Left cardiac atrium (tissue), 4 donors: Measurements from ENCODE around the gene CD151. TPM values are rescaled to one million over a fixed set of nuclear protein-coding genes. Genes with fewer than 3 reads are reported as not detected.

ENCODE experiments used
- ATAC-seq, 2 donors: fragments of 200-7000 bp; cut with Tn5 transposase; one replicate each; pipeline ENCODE4 v1.9.1; 2020; ENCODE audit warnings: mild to moderate bottlenecking in 2 of 2, moderate library complexity in 2 of 2
- DNase-seq: peaks from one replicate; pipeline ENCODE4 v3.0.0-alpha.2; 2020
- intact Hi-C, 2 donors: fragments of 100-400 bp; cut with DNase I; formaldehyde crosslinking; loops; one replicate each; pipeline versions ENCODE4 v1.14.1 to v1.15.1; 2022 to 2023
- total RNA-seq, 2 donors: library from RNA; stranded (reverse); fragmentation: NEBNext Ultra II Directional; extraction: Animal tissue kit (Norgen Biotek cat#: 25700); gene quantifications; one replicate each; pipeline ENCODE4 v1.2.1, GENCODE V29; 2021
- donor health status: DM: no; HTN: yes; CAD: no.
- donor health status: DM: no; HTN: yes; CAD: no; lungs with severe emphysema.
- donor health status: DM: yes; HTN: yes; CAD: no.
- donor health status: Dilated cardiomyopathy.

The CD151 gene
- total RNA-seq, 2 donors from 2014 or later, result 382 to 489 TPM

DNA sequence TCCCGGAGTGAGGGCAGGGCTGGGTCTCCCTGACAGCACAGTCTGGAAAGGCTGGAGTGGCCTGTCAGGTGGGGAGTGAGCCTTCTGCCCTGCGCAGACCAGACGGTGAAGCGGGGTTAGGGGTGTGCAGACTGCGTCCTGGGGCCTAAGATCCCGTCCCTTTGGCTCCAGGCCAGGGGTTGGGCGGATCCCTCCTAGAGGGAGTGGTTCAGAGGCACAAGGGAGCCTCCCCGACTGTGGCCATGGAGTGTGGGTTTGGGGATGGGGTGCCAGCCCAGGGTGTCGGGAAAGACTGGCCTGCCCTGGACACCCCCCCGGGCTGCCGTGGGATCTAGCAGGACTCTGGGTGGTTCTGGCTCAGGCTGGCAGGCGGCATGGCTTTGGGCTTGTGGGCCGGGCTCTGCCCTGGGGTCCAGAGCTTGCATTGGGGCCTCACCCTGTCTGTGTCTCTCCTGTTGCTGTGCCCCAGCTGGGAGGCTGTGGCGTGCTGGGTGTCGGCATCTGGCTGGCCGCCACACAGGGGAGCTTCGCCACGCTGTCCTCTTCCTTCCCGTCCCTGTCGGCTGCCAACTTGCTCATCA lies 29.4 kb downstream of the CD151 start:
- peak; percentile 2 to 8 for ATAC-seq
- peak; percentile 65 for DNase-seq
- intact Hi-C loops, result no loop called here

DNA sequence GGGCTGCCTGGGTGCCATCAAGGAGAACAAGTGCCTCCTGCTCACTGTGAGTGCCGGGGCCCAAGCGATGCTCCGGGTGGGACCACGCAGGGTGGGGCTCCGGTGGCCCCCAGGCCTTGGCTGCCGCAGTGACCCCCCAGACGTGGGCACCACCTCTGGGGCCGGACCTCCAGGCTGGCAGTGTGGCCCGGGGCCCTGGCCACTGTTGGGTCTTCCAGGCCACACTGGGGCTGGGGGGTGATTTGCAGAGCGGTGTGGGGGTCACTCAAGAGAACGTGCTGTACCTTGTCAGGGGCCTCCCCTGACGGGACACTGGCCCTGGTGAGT lies 29.9 kb downstream of the CD151 start:
- intact Hi-C loops, result no loop called here
- no peak for ATAC-seq
- DNase-seq, result no peak

DNA sequence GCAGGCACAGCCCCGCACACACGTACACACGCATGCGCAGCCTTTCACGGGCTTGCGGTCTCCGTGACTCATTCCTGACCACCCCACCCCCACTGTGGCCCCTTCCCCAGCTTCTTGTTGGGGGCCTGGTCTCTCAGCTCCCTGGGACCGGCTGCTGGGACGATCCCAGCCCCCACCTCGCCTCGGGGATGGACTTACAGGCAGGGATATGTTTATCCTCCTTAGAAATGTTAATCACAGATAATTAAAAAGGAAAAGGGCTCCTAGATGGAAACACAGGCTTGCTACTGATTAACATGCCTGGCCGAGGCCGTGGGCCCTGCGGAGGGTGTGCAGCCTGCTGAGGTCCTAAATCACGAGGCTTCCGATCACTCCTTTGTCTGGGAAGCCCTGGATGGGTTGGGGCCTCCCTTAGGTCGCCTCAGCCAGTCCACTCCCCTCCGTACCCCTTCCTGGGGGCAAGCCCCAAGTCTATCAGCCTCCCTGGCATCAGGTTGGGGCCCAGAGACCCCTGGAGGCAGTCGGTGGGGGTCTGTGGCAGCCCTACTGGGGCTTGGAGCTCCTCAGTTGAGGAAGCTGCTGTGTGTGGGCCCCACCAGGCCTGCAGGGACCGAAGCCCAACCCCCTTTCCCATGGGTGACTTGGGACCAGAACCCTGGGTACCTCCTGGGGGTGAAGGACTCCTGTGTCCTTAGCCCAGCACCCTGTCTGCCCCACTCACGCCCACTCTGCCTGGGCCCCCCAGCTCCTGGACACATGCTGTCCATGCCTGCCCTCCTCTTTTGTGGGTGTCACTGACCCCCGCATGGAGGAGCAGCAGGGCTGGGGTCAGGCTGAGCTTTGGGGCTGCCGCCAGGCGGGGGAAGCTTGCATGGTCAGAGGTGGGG lies 30.5 kb downstream of the CD151 start:
- intact Hi-C loops, result no loop called here
- no peak for DNase-seq
- no peak for ATAC-seq

DNA sequence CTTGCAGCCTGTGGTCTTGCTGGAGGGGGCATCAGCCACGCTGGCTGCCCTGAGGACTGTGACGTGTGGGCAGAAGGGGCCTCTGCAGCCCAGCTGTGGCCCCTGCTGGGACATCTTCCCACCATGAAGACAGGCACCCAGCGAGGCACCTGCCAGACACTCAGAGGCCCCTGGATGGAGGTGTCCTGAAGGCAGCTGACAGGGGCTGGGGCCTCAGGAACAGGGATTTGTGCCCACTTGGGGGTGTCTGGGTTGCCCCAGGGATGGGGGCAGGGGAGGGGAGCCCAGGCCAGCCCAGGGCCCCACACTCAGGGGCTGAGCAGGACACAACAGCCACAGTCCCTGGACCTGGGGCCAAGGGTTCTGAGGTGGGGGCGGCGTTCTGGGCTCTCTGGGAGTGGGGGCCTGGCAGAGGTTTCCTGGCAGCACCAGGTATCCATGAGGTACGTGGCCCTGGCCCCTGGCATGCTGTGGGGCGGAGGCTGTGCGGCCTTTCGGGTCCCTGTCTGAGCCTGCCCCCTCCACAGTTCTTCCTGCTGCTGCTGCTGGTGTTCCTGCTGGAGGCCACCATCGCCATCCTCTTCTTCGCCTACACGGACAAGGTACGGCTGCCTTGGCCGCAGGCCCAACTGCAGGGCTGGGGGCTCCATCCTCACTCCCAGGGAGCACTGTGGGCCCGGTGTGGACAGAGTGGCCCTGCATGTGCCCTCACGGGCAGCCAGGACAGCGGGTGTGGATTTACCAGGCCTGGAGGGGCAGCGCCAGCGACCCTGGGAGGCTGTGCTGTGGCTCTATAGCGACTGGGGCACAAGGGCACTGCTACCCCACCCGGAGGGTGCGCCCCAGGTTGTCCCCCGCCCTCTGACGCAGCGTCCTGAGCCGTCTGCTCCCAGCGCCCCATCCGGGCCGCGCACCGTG lies 31.4 kb downstream of the CD151 start:
- DNase-seq, result no peak

DNA sequence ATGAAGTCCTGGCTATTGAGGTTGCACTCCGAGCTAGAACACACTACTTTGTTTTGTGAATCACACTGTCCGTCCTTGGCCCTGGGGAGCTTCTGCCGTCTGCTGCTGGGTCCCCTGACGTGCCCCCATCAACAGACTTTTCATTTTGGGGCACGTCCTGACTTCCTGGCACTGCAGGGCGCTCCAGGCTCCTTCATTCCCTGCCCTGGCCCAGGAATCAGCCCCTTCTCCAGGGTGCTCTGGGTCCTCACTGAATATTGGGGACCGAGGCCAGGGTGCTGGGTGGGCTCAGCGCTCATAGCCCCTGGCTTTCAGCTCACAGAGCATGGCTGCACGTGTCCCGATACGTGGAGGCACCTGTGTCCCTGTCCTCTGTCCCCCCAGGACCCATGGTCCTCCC lies 32.1 kb downstream of the CD151 start:
- intact Hi-C loops, result no loop called here
- ATAC-seq (no peak), DNase-seq (no peak)

More for the DNA sequence above, 31.4 kb downstream of the CD151 start:
- intact Hi-C loops, result no loop called here
- no peak for ATAC-seq

DNA sequence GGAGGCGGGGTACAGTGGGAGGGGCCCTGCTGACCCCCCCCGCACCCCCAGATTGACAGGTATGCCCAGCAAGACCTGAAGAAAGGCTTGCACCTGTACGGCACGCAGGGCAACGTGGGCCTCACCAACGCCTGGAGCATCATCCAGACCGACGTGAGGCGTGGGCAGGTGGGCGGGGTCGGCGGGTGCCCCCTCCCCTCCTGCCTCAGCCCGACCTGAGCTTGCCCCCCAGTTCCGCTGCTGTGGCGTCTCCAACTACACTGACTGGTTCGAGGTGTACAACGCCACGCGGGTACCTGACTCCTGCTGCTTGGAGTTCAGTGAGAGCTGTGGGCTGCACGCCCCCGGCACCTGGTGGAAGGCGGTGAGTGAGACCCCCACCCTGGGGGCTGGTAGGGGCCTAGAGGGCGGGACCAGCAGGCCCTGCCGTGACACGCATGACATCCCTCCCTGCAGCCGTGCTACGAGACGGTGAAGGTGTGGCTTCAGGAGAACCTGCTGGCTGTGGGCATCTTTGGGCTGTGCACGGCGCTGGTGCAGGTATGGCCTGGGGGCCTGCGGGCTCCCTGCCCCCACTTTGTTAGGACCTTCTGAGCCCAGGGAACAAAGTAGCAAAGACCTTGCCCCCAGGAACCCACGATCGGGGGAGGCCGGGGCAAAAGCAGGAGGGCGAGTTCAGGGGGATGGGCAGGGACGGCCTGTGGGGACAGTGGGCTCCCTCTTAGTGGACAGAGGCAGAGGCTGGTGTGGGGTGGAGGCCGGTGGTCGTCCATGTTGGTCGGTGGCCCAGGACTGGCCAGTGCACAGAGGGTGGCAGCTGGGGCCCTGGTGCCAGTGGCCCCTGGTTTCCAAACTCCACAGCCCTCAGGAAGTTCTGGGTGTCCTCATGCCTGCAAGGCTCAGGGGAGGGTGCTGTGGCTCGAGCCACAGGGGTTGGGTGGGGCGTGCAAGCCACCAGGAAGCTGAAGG lies 33.0 kb downstream of the CD151 start:
- intact Hi-C loops, result no loop called here
- DNase-seq (no peak), ATAC-seq (no peak)

DNA sequence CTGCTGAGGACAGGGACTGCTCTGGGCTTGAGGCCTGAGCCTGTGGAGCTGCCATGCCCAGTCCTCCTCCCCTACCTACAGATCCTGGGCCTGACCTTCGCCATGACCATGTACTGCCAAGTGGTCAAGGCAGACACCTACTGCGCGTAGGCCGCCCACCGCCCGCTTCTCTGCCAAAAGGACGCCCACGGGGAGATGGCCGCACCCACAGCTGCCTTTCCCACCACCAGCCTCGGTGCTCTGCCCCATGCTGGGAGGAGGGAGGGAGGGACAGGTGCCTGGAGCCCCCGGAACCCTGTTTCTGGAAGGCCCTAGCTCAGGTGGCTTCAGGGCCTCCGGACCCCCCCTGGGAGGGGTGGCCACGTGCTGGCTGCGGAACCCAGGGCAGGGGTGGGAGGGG lies 33.7 kb downstream of the CD151 start:
- intact Hi-C loops, result no loop called here
- no peak for ATAC-seq
- DNase-seq, result no peak

DNA sequence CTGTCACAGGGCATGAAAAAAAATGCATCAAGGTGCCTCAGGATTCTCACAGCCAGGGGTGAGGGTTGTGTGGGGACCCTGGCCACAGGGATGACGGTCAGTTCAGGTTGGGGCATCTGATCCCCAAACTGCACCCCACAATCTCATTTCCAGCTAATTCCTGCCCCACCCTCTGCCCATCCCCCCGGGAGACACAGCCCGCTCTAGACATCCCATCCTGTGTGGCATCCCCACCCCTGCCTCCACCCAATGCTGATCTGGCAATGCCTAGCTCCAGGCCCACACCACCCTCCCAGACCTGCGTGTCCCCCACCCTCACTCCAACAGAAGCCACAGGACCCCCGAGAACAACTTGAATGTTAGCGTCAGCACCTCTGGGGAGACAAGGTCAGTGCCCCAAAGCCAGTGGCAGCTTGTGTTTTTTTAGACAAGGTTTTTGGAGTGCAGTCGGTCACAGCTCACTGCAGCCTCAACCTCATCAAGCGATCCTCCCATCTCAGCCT lies 35.2 kb downstream of the CD151 start:
- intact Hi-C loops, result no loop called here
- ATAC-seq, result no peak
- DNase-seq, result no peak

DNA sequence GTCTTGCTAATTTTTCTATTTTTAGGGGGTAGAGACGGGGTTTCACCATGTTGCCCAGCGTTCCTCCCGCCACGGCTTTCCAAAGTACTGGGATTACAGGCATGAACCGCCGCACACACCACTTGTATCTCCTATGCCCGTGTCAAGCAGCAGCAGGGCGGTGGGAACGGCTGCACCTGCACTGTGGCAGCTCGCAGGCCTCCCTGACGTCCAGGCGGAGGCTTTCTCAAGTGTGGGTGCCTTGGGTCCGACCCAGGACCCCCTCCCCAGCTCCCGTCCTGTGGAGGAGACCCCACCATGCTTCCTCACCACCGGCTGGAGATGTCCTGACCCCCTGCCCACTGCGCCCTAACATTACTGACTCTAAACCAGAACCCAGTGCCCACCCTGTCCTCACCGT lies 35.6 kb downstream of the CD151 start:
- intact Hi-C loops, result no loop called here
- DNase-seq (no peak), ATAC-seq (no peak)

DNA sequence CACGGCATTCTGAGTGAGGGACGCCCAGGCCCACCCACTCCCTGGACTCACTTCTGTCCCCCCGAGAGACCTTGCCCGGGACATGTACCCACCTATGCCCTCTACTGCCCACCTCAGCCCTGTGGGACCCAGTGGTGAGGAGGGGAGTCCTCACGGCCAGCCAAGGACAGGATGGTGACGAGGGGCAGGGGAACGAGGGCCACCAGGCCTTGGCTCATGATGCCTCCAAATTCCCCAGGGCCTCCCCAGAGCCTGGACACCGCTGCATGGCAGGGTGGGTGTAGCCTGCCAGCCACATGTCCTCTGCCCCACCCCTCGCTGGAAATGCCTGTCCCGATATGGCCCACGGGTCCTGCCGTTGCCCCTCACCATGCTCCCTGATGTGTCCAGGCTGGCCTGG lies 36.0 kb downstream of the CD151 start:
- intact Hi-C loops, result no loop called here
- ATAC-seq (no peak), DNase-seq (no peak)

DNA sequence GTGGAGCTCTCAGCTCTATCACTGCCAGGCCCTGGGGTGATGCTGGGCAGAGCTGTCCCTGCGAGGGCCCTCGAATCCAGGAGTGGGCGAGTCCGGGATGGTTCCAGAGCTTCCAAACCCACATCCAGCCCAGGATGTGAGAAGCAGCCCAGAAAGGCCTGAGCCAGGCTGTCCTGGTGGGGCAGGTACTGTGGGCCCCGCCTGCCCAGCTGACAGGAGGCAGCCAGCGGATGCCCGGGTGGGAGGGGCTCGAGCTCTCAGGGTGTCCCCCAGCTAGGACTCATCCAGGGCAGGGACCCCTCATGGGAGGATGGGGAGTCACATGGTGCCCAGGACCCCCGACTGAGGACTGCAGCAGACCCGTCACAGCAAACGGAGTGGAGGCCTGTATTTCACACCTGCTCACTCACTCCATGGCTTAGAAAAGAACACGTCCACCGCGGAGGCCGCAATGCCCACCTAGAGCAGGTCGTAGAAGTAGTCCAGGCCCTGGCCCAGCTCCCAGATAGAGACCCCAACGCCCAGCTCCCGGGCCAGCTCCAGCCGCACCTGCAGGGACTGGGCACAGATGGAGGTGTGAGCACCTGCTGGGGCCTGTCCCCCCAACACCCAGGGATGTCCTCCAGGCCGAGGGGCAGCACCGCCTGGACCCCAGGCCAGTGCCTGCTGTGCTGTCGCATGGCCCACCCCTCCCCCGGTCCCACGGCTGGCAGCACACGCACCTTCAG lies 36.8 kb downstream of the CD151 start:
- no peak for ATAC-seq
- DNase-seq, result no peak
- intact Hi-C loops, result no loop called here

DNA sequence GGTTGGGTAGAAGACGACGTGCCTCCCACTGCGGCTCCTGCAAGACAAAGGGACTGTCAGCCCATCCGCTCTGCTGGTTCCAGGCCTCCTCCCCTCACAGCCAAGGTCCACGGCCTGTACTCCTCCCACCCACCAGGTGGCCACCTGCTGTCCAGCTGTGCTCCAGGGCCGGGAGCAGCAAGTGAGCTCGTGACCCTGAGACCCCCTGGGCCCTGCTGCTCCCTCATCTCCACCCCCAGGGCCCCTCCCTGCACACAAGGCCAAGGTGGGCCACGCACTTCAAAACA lies 37.3 kb downstream of the CD151 start:
- ATAC-seq, result no peak
- intact Hi-C loops, result no loop called here

DNA sequence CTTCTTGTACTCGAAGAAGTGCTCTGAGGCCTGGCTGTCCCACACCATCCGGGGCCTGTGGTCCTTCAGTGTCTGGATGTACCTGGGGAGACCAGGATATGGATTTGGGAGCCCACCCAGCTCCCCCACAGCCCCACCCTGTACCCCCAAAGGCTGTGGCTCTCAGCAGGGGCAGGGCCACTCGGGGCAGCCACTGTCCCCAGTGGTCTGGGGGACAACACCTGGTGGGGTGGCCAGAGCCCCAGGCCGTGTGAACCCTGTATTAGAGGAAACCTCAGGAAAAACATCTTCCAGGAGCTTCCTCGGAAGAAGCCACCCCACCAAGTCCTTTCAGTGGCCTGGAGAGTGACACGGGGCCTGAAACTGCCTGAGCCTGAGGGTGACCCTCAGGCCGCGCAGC lies 37.7 kb downstream of the CD151 start:
- DNase-seq, result no peak
- no peak for ATAC-seq
- intact Hi-C loops, result no loop called here

More for the DNA sequence above, 37.3 kb downstream of the CD151 start:
- no peak for DNase-seq

DNA sequence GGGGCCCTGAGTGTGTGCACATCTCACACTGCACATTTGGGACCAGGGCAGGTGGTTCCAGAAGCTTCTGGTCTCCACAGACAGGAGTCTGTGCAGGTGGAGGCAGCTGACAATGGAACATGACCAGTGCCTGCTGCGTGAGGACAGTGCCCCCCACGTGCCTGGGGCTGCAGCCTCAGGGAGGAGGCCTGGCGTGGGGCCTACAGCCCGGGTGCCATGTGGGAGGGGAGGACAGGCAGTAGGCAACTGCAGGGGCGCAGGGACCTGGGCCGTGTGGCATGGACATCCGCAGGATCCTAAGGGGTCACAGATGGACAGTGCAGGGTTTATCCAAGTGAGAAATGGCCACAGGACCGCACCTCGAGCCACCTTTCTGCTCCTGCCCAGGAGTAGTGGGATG lies 38.7 kb downstream of the CD151 start:
- ATAC-seq (no peak), DNase-seq (no peak)
- intact Hi-C loops, result no loop called here

DNA sequence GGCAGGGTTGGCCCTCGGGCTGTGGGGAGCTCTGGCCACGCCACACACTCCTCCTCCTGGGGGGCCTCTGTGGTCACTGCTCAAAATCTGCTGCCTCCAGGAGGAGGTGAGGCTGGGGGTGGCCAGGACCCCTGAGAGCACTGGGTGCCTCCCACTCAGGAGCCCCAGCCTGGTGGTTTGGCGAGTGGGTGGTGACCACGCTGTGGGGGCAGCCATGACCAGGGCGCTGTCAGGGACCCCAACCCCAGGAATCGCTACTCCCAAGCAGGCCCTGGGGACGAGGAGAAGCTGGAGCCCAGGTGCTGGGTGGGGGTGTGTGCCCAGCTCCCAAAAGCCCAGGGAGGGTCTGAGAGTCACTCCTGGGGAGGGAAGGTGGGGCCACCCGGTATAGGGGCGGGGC lies 40.0 kb downstream of the CD151 start:
- no peak for DNase-seq
- intact Hi-C loops, result no loop called here
- no peak for ATAC-seq

DNA sequence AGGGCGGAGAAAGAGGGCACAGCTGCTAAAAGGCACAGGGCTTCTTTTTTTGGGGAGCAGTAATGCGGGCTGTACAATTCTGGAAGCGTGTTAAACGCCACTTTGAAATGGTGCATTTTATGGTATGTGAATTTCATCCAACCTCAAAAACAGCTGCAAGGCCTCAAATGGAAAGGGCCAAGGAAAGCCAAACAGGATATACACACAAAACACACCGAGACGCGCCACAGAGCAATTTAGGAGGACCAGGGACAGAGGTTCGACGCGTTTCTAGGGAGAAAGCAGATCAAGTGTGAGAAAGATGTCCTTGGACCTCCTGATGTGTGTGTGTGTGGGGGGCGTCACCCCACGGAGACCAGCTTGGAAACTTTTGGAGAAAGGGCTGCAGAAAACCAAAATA lies 41.0 kb downstream of the CD151 start:
- intact Hi-C loops, result no loop called here
- ATAC-seq, result no peak

DNA sequence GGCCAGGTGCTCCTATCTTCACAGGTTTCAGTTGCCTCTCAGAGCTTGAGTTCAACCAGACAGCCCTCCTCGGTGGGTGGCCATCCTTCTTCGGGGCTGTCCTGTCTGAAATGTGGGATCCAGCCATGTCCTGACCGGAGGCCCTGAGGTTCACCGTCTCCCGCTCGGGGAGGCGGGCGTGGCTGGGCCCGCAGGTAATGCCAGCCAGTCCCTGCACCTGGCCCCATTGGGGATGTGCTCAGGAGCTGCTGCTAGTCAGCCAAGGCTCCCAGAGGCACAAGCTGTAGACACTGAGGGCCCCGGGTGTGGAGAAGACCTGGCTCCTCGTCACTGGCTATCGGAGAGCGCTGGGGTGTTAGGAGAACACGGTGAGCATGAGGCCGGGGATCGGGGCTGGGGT lies 42.5 kb downstream of the CD151 start:
- ATAC-seq (no peak), DNase-seq (no peak)
- intact Hi-C loops, result no loop called here

More for the DNA sequence above, 41.0 kb downstream of the CD151 start:
- DNase-seq, result no peak

DNA sequence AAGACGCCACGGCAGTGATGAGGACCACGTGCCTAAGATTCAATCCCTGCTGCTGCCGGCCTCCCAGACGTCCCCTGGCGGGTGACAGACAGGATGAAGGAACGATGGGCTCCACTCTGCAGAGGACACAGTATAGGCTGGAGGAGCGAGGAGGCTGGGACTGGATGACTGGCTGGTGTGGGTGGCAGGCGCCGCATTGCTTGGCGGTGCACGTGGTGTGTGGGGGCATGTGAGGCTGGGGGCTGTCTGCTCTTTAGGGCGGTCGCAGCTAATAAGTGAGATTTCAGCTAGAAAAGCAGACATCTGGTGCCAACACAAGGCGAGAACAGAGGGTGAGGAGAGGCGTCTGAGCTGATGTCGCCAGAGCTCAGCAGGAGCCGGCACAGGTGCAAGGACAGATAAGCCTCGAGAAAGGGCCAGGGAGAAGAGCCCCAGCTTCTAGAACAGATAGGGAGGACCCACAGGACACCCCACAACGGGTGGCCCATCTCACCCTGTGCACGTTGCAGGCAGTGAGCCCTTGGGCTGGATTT lies 43.1 kb downstream of the CD151 start:
- intact Hi-C loops, result no loop called here
- DNase-seq (no peak), ATAC-seq (no peak)
